Activated T-cell treated with anti-CD3 and anti-CD28 coated beads, Interleukin-2, amount 50 U/mL, for 4 hours (primary cell): ENCODE results near the gene TLN1. TPM values are rescaled to one million over a fixed set of nuclear protein-coding genes. Genes with fewer than 3 reads are reported as not detected.

Experiments used
- ATAC-seq, 2 donors: fragments of 200-7000 bp; cut with Tn5 transposase; one replicate each; pipeline ENCODE4 v1.10.0; 2021
- DNase-seq: peaks from one replicate; pipeline ENCODE4 v3.0.0-alpha.2; 2020
- H3K27me3 Mint-ChIP-seq: one replicate; pipeline ENCODE4 v1.8.0; 2021; ENCODE audit warnings: low read depth, mixed read lengths
- H3K36me3 Mint-ChIP-seq: one replicate; pipeline ENCODE4 v1.8.0; 2022; ENCODE audit warnings: mixed read lengths; ENCODE audit not compliant: insufficient read depth
- H3K4me1 Mint-ChIP-seq: one replicate; pipeline ENCODE4 v1.8.0; 2021; ENCODE audit warnings: low read depth, mixed read lengths
- H3K4me3 Mint-ChIP-seq: one replicate; pipeline ENCODE4 v1.8.0; 2021; ENCODE audit warnings: mild to moderate bottlenecking, moderate library complexity, mixed read lengths
- H3K9me3 Mint-ChIP-seq: one replicate; pipeline ENCODE4 v1.8.0; 2021; ENCODE audit warnings: mixed read lengths
- total RNA-seq, 3 donors: library from RNA; stranded (reverse); gene quantifications; one replicate each; pipeline ENCODE4 v1.2.1, GENCODE V29; 2021

The TLN1 gene
- 100 to 1,000 TPM; 210 to 252 (median 230) TPM for total RNA-seq

- Mint-ChIP-seq H3K4me3 (no peak within 1 kb of the TSS), H3K4me1 (peaks cover 21% of the 10 kb centered on the region), H3K9me3 (no peaks in the 10 kb centered on the region), H3K27me3 (no peaks in the 10 kb centered on the region), H3K36me3 (peaks cover 13% of the 10 kb centered on the region)
- DNase-seq: peak; percentile 94
- ATAC-seq: peak; percentile 89
These were observed at the start of gene TLN1, which contains the start of gene CREB3 for GRCh38 chr9:35732185-35732799. Gene TLN1, minus strand, starts transcription at chr9:35732195. Its CDS starts 6,501 bp downstream, at chr9:35725694. Gene CREB3, plus strand, starts transcription at chr9:35732666. Its CDS starts 107 bp downstream, at chr9:35732773.

GRCh38 chr9:35781066-35781465 lies 49.1 kb upstream of the TLN1 start:
- Mint-ChIP-seq H3K4me3 (no peak overlapping the region), H3K27me3 (no peaks in the 10 kb centered on the region), H3K9me3 (no peaks in the 10 kb centered on the region), H3K36me3 (peaks cover 22% of the 10 kb centered on the region), H3K4me1 (no peaks in the 10 kb centered on the region)
- DNase-seq (no peak), ATAC-seq (no peak)

GRCh38 chr9:35778496-35778895 lies 46.5 kb upstream of the TLN1 start:
- Mint-ChIP-seq H3K4me1 (peaks cover 3% of the 10 kb centered on the region), H3K36me3 (peaks cover 10% of the 10 kb centered on the region), H3K9me3 (no peaks in the 10 kb centered on the region), H3K4me3 (no peak overlapping the region), H3K27me3 (no peaks in the 10 kb centered on the region)
- DNase-seq (no peak), ATAC-seq (no peak)

GRCh38 chr9:35776018-35776417 lies 44.0 kb upstream of the TLN1 start:
- Mint-ChIP-seq H3K4me1 (peaks cover 3% of the 10 kb centered on the region), H3K36me3 (peaks cover 7% of the 10 kb centered on the region), H3K4me3 (no peak overlapping the region), H3K27me3 (no peaks in the 10 kb centered on the region), H3K9me3 (no peaks in the 10 kb centered on the region)
- no peak for ATAC-seq
- DNase-seq: no peak

GRCh38 chr9:35774907-35775635 lies 43.1 kb upstream of the TLN1 start:
- ATAC-seq: no peak
- no peaks in the 10 kb centered on the region for H3K27me3 Mint-ChIP-seq
- no peak overlapping the region for H3K4me3 Mint-ChIP-seq
- no peak for DNase-seq
- peaks cover 3% of the 10 kb centered on the region for H3K36me3 Mint-ChIP-seq
- H3K4me1 Mint-ChIP-seq: peaks cover 3% of the 10 kb centered on the region
- H3K9me3 Mint-ChIP-seq: no peaks in the 10 kb centered on the region

GRCh38 chr9:35771943-35772342 lies 39.9 kb upstream of the TLN1 start:
- Mint-ChIP-seq H3K27me3 (no peaks in the 10 kb centered on the region), H3K9me3 (no peaks in the 10 kb centered on the region), H3K4me1 (peaks cover 8% of the 10 kb centered on the region), H3K4me3 (no peak overlapping the region), H3K36me3 (no peaks in the 10 kb centered on the region)
- no peak for DNase-seq
- no peak for ATAC-seq

- H3K4me1 Mint-ChIP-seq: peaks cover 10% of the 10 kb centered on the region
- H3K4me3 Mint-ChIP-seq: no peak overlapping the region
- H3K36me3 Mint-ChIP-seq: no peaks in the 10 kb centered on the region
- ATAC-seq: no peak
- H3K9me3 Mint-ChIP-seq: no peaks in the 10 kb centered on the region
- no peak for DNase-seq
- no peaks in the 10 kb centered on the region for H3K27me3 Mint-ChIP-seq
These were observed 39.5 kb upstream of the TLN1 start for GRCh38 chr9:35771534-35771933.

GRCh38 chr9:35771075-35771433 lies 39.1 kb upstream of the TLN1 start:
- Mint-ChIP-seq H3K36me3 (no peaks in the 10 kb centered on the region), H3K9me3 (no peaks in the 10 kb centered on the region), H3K27me3 (no peaks in the 10 kb centered on the region), H3K4me3 (no peak overlapping the region), H3K4me1 (peaks cover 13% of the 10 kb centered on the region)
- ATAC-seq (no peak), DNase-seq (no peak)

GRCh38 chr9:35769763-35770162 lies 37.8 kb upstream of the TLN1 start:
- H3K27me3 Mint-ChIP-seq: no peaks in the 10 kb centered on the region
- DNase-seq (no peak), ATAC-seq (no peak)
- H3K4me3 Mint-ChIP-seq: no peak overlapping the region
- no peaks in the 10 kb centered on the region for H3K36me3 Mint-ChIP-seq
- H3K4me1 Mint-ChIP-seq: peaks cover 11% of the 10 kb centered on the region
- H3K9me3 Mint-ChIP-seq: no peaks in the 10 kb centered on the region

GRCh38 chr9:35767458-35767857 lies 35.5 kb upstream of the TLN1 start:
- ATAC-seq (no peak), DNase-seq (no peak)
- Mint-ChIP-seq H3K4me3 (no peak overlapping the region), H3K27me3 (no peaks in the 10 kb centered on the region), H3K9me3 (no peaks in the 10 kb centered on the region), H3K36me3 (no peaks in the 10 kb centered on the region), H3K4me1 (peaks cover 12% of the 10 kb centered on the region)

- Mint-ChIP-seq H3K36me3 (no peaks in the 10 kb centered on the region), H3K4me3 (no peak overlapping the region), H3K9me3 (no peaks in the 10 kb centered on the region), H3K27me3 (no peaks in the 10 kb centered on the region), H3K4me1 (peaks cover 15% of the 10 kb centered on the region)
- no peak for ATAC-seq
- DNase-seq: no peak
These were observed 35.0 kb upstream of the TLN1 start for GRCh38 chr9:35766997-35767396.

GRCh38 chr9:35763803-35764202 lies 31.8 kb upstream of the TLN1 start:
- no peak for ATAC-seq
- peaks cover 28% of the 10 kb centered on the region for H3K4me1 Mint-ChIP-seq
- DNase-seq: no peak
- H3K9me3 Mint-ChIP-seq: no peaks in the 10 kb centered on the region
- no peak overlapping the region for H3K4me3 Mint-ChIP-seq
- no peaks in the 10 kb centered on the region for H3K27me3 Mint-ChIP-seq
- H3K36me3 Mint-ChIP-seq: no peaks in the 10 kb centered on the region

- Mint-ChIP-seq H3K36me3 (no peaks in the 10 kb centered on the region), H3K9me3 (no peaks in the 10 kb centered on the region), H3K4me3 (no peak overlapping the region), H3K27me3 (no peaks in the 10 kb centered on the region), H3K4me1 (peaks cover 32% of the 10 kb centered on the region)
- no peak for DNase-seq
- no peak for ATAC-seq
These were observed 31.2 kb upstream of the TLN1 start for GRCh38 chr9:35763181-35763580.

GRCh38 chr9:35760651-35761050 lies 28.7 kb upstream of the TLN1 start:
- Mint-ChIP-seq H3K27me3 (no peaks in the 10 kb centered on the region), H3K4me3 (no peak overlapping the region), H3K4me1 (peaks cover 41% of the 10 kb centered on the region), H3K36me3 (no peaks in the 10 kb centered on the region), H3K9me3 (no peaks in the 10 kb centered on the region)
- ATAC-seq (no peak), DNase-seq (no peak)

GRCh38 chr9:35759795-35760194 lies 27.8 kb upstream of the TLN1 start:
- DNase-seq (no peak), ATAC-seq (no peak)
- no peaks in the 10 kb centered on the region for H3K9me3 Mint-ChIP-seq
- no peaks in the 10 kb centered on the region for H3K27me3 Mint-ChIP-seq
- H3K4me3 Mint-ChIP-seq: no peak overlapping the region
- H3K36me3 Mint-ChIP-seq: no peaks in the 10 kb centered on the region
- peaks cover 41% of the 10 kb centered on the region for H3K4me1 Mint-ChIP-seq
